IPS-18a (cell line): Measurements from ENCODE around the gene CCDC167.

Source experiments
- H3K27ac ChIP-seq: one replicate; pipeline ENCODE4 v1.5.1; 2013; ENCODE audit warnings: low read length
- H3K27me3 ChIP-seq: one replicate; pipeline ENCODE4 v1.6.1; 2013; ENCODE audit warnings: mild to moderate bottlenecking, low read length; ENCODE audit not compliant: control insufficient read depth, insufficient read depth
- H3K36me3 ChIP-seq: one replicate; pipeline ENCODE4 v1.6.1; 2013; ENCODE audit warnings: low read depth, low read length; ENCODE audit not compliant: control insufficient read depth
- H3K4me1 ChIP-seq: one replicate; pipeline ENCODE4 v1.6.1; 2013; ENCODE audit warnings: low read depth, low read length; ENCODE audit not compliant: control insufficient read depth
- H3K4me3 ChIP-seq: one replicate; pipeline ENCODE4 v1.5.1; 2013; ENCODE audit warnings: low read length
- H3K9ac ChIP-seq: one replicate; pipeline ENCODE4 v1.6.1; 2013; ENCODE audit warnings: mild to moderate bottlenecking, low read length, moderate library complexity
- H3K9me3 ChIP-seq: one replicate; pipeline ENCODE4 v1.6.1; 2013; ENCODE audit warnings: low read depth, low read length; ENCODE audit not compliant: control insufficient read depth

CCDC167 gene

DNA sequence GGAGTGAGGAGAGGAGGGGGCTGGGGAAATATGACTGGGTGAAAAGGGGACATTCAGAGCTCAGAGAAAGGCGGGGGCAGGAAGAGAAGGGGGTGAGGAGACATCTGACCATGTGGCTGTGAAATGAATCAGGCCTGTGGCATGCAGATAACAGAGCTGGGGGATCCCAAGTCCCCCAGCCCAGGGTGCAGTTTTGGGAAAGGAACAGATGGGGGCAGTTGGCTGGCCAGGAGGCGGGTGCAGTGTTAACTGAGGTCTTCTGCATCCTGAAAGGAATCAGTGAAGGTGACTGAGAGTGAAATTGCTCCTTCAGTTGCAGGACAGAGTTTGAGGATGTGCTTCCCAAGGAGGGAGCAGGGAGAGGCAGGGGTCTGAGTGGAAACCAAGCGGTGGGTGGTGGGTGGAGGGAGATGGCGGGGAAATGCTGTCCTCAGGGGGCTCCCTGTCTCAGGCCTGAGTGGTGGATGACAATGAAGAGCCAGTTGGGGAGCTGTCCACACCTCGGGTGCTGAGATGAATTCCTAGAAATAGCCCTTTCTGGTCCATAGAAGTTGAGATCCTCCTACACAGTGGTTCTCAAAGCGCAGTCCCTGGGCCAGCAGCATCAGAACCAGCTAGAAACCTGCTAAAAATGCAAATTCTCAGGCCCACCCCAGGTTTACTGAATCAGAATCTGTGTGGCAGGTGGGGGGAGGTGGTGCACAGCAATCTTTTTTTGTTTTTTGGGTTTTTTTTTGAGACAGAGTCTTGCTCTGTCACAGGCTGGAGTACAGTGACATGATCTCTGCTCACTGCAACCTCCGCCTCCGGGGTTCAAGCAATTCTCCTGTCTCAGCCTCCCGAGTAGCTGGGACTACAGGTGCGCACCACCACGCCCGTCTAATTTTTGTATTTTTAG is 26.0 kb upstream of the CCDC167 start:
- H3K27ac ChIP-seq: no peak overlapping the region
- no peaks in the 10 kb centered on the region for H3K9me3 ChIP-seq
- no peak overlapping the region for H3K9ac ChIP-seq
- no peaks in the 10 kb centered on the region for H3K36me3 ChIP-seq
- H3K27me3 ChIP-seq: no peaks in the 10 kb centered on the region
- H3K4me3 ChIP-seq: no peak overlapping the region
- no peaks in the 10 kb centered on the region for H3K4me1 ChIP-seq

- no peak overlapping the region for H3K4me3 ChIP-seq
- no peaks in the 10 kb centered on the region for H3K27me3 ChIP-seq
- no peak overlapping the region for H3K27ac ChIP-seq
- no peaks in the 10 kb centered on the region for H3K4me1 ChIP-seq
- no peak overlapping the region for H3K9ac ChIP-seq
- no peaks in the 10 kb centered on the region for H3K9me3 ChIP-seq
- H3K36me3 ChIP-seq: no peaks in the 10 kb centered on the region
These were observed 25.3 kb upstream of the CCDC167 start for GRCh38 chr6:37524970-37525318.

DNA sequence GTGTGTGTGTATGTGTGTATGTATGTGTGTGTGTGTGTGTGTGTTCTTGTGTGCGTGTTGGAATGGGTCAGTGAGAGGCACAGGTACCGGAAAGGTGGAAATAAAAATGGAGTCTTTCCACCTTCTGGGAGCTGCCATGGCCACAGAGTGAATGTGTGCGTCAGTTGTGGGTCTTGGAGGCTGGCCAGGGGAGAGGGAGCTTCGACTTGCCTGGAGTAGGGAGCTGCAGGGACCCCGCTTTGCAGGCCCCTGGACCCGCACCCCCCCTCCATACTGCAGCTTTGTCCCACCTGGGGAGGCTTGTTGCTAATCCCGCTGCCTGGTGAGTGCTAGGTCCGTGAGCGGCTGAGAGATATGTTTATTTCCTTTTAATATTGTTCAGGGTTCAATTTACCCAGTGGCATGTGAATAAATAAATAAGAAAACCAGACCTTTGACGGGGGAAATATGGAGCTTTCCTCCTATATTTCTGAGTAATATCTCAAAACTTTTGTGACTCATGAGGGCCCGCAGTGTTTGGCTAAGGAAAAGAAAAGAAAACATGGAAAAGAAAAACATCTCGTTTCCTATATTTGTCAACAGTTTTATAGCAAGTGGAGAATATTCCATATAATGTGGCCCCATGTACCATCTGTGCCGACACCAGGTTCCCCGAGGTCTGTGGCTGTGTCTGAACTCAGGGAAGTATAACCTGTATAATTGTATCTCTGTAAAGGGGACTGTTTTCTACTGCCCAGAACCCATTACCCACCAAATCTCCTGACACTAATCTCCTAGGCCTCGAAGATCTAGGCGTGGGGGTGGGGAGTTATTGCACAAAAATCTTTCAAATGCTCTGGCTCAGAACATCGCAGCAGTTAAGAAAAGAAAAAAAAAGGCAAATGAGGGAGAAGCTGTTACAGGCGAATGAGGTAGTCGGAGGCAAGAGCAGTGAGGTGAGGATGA is 24.6 kb upstream of the CCDC167 start:
- Histone ChIP-seq H3K36me3 (no peaks in the 10 kb centered on the region), H3K4me3 (no peak overlapping the region), H3K27ac (no peak overlapping the region), H3K27me3 (no peaks in the 10 kb centered on the region), H3K4me1 (no peaks in the 10 kb centered on the region), H3K9ac (no peak overlapping the region), H3K9me3 (no peaks in the 10 kb centered on the region)

DNA sequence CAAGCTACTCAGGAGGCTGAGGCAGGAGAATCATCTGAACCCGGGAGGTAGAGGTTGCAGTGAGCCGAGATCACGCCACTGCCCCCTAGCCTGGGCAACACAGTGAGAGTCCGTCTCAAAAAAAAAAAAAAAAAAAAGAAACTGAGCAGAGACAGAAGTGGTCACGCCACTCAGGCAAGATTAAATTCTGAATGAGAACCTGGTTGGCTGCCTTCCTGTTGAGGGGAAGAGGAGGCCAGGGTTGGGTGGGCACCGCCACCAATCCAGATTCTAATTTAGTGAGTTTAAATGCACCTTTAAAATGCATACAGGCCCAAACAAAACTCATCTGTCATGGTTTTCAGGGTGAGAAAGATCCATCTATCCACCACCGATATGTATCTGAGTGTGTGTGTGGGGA is 23.7 kb upstream of the CCDC167 start:
- Histone ChIP-seq H3K27ac (no peak overlapping the region), H3K36me3 (no peaks in the 10 kb centered on the region), H3K9me3 (no peaks in the 10 kb centered on the region)

GRCh38 chr6:37522836-37523235 is 23.1 kb upstream of the CCDC167 start:
- H3K9me3 ChIP-seq: no peaks in the 10 kb centered on the region
- H3K27ac ChIP-seq: no peak overlapping the region
- no peaks in the 10 kb centered on the region for H3K27me3 ChIP-seq
- no peaks in the 10 kb centered on the region for H3K36me3 ChIP-seq
- no peak overlapping the region for H3K9ac ChIP-seq
- H3K4me3 ChIP-seq: no peak overlapping the region
- no peaks in the 10 kb centered on the region for H3K4me1 ChIP-seq

More for the DNA sequence above, 23.7 kb upstream of the CCDC167 start:
- Histone ChIP-seq H3K4me1 (no peaks in the 10 kb centered on the region), H3K9ac (no peak overlapping the region), H3K4me3 (no peak overlapping the region), H3K27me3 (no peaks in the 10 kb centered on the region)

DNA sequence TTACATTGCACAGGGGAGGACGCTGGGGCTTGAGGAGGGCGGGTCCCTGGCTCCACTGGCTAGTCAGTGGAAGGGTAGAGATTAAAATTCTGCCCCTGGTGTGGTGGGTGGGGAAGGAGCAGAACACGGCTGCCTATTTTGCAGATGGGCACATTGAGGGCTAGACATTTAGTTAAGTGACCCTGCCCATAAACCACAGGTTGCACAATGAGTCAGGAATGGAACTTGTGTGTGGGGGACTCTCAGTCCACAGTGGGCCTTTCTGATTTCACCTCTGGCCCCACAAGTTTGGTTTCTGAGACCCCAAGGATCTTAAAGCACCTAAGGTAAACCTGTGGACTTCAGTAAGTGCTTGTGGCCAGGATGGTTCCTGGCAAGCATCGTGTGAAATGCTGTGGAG is 22.0 kb upstream of the CCDC167 start:
- no peak overlapping the region for H3K9ac ChIP-seq
- H3K9me3 ChIP-seq: no peaks in the 10 kb centered on the region
- H3K4me1 ChIP-seq: peaks cover 2% of the 10 kb centered on the region

DNA sequence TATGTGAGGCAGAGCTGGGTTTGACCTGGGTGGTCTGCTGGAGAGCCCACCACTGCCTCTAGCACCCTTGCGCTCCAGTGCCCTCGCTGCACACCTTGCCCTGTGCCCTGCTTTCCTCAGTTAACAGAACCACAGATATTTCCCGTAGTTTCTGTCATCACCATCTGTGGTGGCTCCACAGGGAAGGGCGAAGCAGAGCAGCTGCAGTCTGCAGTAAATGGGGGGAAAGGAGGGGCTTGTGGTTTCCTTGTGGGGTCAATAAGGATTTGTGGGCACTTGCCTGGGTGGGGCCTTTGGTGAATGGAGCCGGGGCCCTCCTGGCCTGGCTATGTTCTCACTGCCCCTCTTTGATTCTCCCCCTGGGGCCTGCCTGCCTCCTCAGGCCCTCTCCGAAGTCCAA is 21.2 kb upstream of the CCDC167 start:
- no peak overlapping the region for H3K9ac ChIP-seq
- peaks cover 8% of the 10 kb centered on the region for H3K4me1 ChIP-seq
- H3K36me3 ChIP-seq: no peaks in the 10 kb centered on the region
- no peak overlapping the region for H3K4me3 ChIP-seq
- no peak overlapping the region for H3K27ac ChIP-seq
- no peaks in the 10 kb centered on the region for H3K9me3 ChIP-seq
- H3K27me3 ChIP-seq: no peaks in the 10 kb centered on the region

More for the DNA sequence above, 22.0 kb upstream of the CCDC167 start:
- Histone ChIP-seq H3K4me3 (no peak overlapping the region), H3K27ac (no peak overlapping the region), H3K36me3 (no peaks in the 10 kb centered on the region), H3K27me3 (no peaks in the 10 kb centered on the region)

- no peak overlapping the region for H3K27ac ChIP-seq
- H3K4me3 ChIP-seq: no peak overlapping the region
- no peak overlapping the region for H3K9ac ChIP-seq
- no peaks in the 10 kb centered on the region for H3K36me3 ChIP-seq
- no peaks in the 10 kb centered on the region for H3K9me3 ChIP-seq
- H3K4me1 ChIP-seq: peaks cover 11% of the 10 kb centered on the region
- peaks cover 5% of the 10 kb centered on the region for H3K27me3 ChIP-seq
These were observed 19.8 kb upstream of the CCDC167 start for GRCh38 chr6:37519461-37519860.

GRCh38 chr6:37518116-37518515 is 18.4 kb upstream of the CCDC167 start:
- Histone ChIP-seq H3K4me1 (peaks cover 19% of the 10 kb centered on the region), H3K27me3 (peaks cover 19% of the 10 kb centered on the region), H3K27ac (no peak overlapping the region), H3K4me3 (no peak overlapping the region), H3K36me3 (no peaks in the 10 kb centered on the region), H3K9ac (no peak overlapping the region), H3K9me3 (no peaks in the 10 kb centered on the region)

DNA sequence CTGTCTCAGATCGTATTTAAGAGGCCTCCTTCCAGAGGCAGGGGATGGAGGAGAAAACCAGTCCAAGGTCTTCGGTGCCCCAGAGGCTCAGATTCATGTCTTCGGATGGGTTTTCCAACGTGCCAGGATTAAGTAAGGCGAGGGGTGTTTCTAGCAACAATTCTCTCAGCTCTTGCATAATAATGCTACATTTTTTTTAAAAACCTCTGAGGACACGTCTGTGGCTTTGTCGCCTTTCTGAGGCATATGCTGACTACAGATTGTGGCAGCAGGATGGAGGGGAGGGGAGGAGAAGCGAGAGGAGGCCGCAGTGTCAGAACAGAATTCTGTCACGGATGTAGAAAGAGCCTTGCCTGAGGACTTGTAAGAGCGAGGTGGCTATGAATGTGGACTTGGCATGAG is 17.7 kb upstream of the CCDC167 start:
- peaks cover 26% of the 10 kb centered on the region for H3K27me3 ChIP-seq
- peaks cover 26% of the 10 kb centered on the region for H3K4me1 ChIP-seq
- no peak overlapping the region for H3K9ac ChIP-seq
- H3K36me3 ChIP-seq: no peaks in the 10 kb centered on the region
- H3K27ac ChIP-seq: no peak overlapping the region
- no peaks in the 10 kb centered on the region for H3K9me3 ChIP-seq
- H3K4me3 ChIP-seq: no peak overlapping the region

GRCh38 chr6:37516920-37517405 is 17.3 kb upstream of the CCDC167 start:
- Histone ChIP-seq H3K4me3 (no peak overlapping the region), H3K9ac (no peak overlapping the region), H3K27me3 (peaks cover 30% of the 10 kb centered on the region), H3K36me3 (no peaks in the 10 kb centered on the region), H3K27ac (no peak overlapping the region), H3K9me3 (no peaks in the 10 kb centered on the region), H3K4me1 (peaks cover 31% of the 10 kb centered on the region)
